ENCODE data around the gene RNF157.
A peak's percentile ranks its signal among the peaks of the same experiment; 100 is the strongest.
"Not testable (repeated sequence)": the region's sequence is repeated elsewhere in the genome, so short reads cannot be mapped to it uniquely, and the experiment has no call there.

Gene RNF157

DNA sequence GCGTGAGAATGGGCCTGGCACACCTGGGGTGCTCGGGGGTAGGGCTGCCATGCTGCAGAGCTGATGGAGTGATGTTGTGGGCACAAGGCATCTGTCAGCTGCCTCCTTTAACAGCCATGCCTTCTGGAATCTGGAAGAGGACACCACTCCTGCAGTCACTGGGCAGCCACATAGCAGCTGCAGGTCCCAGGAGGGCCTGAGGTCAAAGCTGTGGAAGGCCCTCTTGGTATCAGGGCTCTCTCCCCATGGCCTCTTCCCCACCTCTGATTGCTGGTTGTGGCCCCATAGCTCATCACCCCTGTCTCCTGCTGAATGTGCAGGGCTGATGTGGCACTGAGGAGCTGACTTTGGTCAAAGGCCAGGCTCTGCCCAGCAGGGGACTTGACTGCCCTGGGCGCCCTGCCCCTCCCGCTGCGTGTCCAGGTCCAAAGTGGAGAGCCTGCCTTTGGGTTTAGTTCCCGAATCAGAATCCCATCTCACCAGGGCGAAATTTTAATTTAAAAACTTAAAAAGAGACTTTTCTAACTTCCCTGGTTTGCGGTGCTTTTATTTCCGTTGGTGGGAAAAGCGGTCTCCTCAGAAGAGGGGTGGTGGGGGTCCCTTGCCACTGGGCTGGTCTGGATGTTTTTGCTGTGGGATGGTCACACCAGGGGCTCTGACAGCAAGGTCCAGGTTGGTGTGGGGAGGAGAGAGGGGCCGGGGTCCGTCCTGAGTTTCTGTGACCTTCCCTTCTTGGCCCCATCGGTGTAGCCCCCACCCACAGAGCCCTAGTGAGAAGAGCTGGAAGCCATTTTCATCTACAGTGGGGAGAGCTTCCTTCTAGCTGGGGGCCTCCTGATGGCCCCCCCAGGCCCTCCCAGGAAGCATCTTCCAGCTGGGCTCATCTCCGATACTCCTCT, 30.7 kb upstream of the RNF157 start:
- DNase-seq (ENCODE audit: low read depth) = no peak

DNA sequence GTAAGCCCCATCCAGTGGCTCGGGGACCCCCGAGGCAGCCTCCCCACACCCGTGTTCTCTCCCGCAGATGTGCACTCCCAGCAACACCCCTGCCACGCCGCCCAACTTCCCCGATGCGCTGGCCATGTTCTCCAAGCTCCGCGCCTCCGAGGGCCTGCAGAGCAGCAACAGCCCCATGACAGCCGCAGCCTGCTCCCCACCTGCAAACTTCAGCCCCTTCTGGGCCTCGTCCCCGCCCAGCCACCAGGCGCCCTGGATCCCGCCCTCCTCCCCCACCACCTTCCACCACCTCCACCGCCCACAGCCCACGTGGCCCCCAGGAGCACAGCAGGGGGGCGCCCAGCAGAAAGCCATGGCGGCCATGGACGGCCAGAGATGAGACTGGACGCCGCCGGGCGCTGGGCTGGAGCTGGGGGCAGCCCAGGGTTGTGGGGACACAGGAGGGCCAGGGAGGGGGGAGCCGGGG, 29.9 kb upstream of the RNF157 start:
- DNase-seq (ENCODE audit: low read depth) = no peak

DNA sequence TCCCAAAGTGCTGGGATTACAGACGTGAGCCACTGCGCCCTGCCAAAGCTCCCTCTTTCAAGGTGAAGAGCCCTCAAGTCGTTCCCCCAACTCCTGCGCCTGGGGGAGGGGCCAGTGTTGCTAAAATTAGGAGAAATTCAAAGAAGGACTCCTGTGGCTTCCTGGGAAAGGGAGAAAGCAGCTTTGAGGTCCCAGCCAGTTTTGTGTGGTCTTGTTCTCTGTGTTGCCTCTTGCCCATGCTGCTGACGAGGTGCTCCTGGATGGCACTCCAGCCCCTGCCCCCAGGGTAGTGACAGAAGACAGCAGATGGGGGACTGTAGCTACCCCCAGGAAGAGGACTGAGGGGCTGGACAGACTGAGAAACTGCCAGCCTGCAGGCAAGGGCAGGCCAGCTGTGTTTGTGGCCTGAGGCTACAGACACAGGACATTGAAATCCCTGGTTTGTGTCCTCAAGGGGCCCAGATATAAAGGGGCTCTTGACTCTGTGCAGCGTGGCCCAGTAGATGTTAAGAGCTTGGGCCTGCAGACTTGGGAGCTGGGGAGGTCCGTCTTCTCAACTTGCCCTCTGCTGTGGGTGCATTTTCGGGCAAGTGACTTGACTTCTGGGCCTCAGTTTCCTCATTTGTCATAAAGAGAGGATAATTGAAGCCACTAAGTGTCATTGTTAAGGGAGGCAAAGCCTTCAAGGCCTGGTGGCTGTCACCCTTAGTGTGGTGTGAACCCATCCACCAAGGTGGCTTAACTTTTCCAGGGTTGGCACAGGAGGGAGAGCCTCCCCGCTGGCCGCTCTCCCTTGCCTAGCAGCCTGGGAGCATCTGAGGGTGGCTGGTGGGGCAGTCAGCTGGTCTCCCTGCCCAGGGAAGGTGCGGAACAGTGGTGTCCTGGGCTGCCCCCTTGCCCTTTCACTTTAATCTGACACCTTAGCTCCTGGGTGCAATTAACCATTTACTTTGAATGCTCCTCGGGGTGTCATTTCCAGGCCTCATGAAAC, 29.0 kb upstream of the RNF157 start:
- no peak for DNase-seq (ENCODE audit: low read depth)

DNA sequence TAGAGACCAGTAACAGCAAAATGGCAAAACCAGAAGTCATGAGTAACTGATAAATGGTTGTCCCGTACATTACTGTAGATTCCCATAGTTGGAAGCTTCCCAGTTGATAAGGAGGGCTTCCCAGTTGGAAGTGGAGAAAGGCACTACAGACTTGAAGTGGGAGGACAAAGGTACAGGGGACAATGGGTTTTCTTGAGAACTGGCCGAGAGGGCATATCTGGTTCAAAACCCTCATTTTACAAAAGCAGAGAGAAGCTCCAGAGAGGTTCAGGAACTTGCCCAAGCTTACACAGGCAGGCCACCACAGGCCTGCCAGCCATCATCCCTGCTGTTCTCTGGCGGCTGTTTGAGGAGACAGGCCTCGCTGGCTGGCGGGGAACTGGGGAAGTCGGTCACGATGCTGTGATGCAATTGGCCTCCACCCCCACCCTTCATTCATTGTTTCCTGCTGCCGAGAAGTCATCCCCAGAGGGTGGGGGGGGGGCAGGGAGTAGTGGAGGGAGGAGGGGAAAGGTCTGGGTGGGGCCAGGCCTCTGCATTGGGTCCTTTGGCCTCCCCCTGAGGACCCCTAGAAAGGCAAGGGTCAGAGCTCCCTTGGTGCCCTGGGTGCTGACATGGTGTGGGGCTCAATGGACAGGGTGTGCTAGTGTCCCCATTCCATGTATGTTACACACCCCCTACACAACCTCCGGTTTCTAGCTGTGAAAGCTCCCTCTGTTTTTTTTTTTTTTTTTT, 27.9 kb upstream of the RNF157 start:
- DNase-seq (ENCODE audit: low read depth) = peak; percentile 39

DNA sequence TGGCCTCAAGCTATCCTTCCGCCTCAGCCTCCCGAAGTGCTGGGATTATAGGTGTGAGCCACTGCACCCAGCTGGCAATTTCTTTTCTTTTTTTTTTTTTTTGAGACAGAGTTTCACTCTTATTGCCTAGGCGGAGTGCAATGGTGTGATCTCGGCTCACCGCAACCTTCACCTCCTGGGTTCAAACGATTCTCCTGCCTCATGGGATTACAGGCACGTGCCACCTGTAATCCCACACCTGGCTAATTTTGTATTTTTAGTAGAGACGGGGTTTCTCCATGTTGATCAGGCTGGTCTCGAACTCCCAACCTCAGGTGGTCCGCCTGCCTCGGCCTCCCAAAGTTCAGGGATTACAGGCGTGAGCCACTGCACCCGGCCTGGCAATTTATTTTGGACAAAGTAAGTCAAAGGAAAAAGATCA, 27.3 kb upstream of the RNF157 start:
- not testable (repeated sequence) for DNase-seq (ENCODE audit: low read depth)

DNA sequence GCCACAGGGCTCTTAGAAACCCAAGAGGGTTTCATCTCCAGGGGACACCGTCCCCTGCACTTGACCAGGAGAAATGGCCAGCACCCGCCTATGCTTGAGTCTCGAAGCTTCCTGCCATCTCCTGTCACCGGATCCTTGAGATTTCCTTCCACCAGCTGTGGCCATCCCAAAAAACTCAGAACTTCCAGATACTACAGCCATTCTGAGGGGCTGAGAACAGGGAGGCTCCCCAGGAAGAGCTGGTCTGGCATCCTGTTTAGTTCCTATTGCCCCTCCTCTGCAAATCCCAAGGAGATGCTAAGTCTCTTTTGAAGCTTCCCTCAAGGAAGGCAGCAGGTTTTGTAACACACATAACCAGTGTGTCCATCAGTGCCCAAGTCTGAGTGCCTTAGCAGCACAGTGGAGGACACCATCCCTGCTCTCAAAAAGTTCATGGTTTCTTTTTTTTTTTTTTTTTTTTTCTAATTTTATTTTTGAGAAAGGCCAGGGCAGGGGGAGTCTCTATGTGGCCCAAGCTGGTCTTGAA, 26.8 kb upstream of the RNF157 start:
- DNase-seq (ENCODE audit: low read depth) = no peak

DNA sequence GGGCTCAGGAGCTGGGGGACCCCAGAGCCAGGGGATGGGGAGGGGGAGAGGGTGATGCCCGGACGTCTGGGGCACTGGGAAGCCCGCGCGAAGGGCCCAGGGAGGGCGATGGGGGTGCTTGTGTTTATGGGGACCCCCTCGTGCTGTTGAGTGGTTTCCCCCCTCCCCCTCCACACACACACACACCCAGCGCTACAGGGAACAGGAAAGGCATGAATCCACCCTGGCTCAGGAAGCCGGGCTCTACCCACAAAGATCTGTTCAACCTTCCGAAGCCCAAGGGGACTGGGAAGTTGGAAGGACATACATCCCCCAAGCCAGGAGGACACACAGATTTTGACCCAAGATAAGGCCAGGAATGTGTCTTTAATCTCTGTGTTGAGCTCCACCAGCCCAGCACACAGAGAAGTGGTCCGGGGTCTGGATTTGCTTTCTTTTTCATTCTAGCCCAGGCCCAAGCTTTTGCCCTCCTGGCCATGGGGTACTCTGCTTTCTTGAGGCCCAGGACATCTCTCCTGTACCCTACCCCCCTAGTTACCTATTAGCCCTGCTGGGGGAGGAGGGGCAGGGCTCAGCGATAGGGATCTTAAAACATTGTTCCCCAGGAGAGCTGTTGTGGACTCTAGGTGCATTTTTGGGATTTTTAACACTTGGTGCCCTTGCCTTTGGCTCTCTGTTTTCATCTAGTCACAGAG, 26.1 kb upstream of the RNF157 start:
- DNase-seq (ENCODE audit: low read depth) = no peak

DNA sequence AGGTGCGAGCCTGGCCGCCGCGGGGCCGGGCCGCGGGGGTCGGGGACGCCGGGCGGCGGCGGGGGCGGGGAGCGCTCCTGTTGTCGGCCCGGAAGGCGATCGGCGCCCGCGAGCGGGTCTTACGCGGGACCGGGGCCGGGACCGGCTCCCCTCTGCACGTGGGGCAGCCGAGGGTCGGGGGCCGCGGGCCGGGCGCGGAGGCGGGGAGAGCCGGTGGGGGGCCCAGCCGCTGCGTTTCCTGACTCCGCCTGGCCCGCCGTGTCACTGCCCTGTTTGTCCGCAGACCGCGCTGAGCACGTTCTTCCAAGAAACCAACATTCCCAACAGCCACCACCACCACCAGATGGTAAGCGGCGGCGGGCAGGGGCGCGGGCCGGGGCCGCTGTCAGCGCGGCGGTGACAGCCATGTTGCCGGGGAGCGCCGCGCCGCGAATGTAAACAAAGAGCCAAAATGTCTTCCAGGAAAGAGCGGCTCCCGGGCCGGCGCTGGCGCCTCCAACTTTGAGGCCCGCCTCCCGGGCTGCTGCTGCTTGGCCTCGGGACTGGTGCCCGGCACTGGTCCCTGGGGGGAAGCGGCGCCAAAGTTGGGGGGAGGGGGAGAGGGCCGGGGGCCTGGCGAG, 25.4 kb upstream of the RNF157 start:
- peak; percentile 36 for DNase-seq (ENCODE audit: low read depth)

DNA sequence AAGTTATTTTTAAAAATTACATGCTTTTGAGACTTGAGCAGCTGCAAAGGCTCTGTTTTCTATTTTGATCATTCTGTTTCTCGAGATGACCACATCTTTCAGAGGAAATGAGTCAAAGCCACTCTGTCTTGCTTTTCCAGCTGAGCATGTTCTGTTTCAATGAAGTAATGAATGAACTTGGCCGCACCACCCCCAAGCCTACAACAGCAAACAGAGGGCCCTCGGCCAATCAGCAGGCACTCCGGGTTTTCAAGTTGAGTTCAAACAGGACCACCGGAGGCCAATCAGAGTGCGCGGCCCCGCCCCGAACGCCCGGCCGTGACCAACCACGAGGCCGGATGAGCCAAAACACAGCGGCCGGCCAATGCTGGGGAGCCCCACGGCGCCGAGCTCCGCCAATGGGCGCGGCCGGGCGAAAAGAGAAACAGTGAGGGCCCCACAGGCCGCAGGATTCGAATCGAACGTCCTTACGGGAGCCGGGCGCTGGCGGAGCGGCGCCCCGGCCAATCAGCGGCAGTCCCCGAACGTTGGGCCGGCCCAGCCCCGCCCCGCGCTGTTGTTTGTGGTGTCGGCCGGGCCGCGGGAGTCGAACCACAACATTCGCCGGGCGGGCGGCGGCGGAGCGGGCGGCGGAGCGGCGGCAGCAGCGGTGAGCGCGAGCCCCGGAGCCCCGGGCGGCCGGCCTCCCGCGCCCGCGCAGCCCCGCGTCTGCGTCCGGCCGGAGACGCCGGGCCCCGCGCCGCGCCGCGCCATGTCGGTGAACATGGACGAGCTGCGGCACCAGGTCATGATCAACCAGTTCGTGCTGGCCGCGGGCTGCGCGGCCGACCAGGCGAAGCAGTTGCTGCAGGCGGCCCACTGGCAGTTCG, 24.7 kb upstream of the RNF157 start, which contains the start of gene UBALD2:
UBALD2 (plus strand) TSS at position 594 of the 869 bp plus-strand sequence; CDS start at position 752, 158 bp downstream.
- peak; percentile 98 for DNase-seq (ENCODE audit: low read depth)

DNA sequence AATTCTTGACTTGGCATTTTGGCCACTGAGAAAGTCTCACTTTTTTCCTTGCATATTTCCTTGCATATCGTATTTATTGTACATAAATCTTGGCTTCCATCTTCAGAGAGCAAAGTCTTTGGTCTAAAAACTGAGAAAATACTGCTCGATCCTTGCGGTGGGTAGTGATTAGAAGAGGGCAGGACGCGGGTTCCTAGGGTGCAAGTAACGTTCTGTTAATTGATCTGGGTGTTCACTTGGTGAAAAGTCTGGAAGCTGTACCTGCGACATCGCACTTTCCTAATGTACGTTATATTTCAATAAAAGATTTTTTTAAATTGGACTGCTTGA, 24.1 kb upstream of the RNF157 start:
- DNase-seq (ENCODE audit: low read depth) = no peak

DNA sequence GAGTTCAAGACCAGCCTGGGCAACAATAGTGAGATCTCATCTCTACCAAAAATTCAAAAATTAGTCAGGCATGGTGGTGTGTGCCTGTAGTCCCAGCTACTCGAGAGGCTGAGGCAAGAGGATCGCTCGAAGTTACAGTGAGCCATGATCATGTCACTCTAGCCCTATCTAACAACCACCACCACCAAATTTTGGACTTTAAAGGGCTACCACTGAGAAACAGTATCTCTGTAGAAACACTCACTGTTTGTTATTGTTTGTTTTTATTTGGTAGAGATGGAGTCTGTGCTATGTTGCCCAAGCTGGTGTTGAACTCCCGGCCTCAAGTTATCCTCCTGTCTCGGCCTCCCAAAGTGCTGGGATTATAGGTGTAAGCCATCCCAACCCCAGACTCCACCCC, 23.6 kb upstream of the RNF157 start:
- no peak for DNase-seq (ENCODE audit: low read depth)

DNA sequence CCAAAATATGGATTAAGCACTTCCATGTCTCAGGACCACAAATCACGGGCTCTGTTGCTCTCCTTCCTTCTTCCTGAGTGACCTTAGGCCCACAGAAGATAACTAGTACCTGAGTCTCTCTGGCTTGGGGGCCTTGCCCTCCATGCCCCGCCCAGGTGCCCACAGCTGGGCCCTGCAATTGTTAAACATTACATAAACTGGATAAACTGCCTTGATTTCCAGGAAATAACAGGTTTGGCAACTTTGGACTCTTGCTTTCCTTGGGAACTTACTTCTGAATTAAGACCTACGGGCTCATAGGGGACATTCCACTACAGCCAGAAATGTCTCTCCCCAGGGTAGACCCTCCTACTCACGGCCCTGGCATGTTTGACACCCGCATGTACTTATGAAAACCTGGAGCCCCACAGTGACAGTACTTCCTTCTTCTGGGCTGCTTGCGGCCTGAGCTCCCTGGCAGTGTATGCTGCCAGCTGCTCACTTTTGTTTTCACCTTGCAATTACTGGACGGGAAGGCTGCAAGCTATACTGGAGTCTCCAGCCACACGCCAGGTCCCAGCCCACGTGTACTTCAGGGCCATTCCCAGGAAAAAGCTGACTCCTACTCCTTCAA, 22.5 kb upstream of the RNF157 start:
- no peak for DNase-seq (ENCODE audit: low read depth)

DNA sequence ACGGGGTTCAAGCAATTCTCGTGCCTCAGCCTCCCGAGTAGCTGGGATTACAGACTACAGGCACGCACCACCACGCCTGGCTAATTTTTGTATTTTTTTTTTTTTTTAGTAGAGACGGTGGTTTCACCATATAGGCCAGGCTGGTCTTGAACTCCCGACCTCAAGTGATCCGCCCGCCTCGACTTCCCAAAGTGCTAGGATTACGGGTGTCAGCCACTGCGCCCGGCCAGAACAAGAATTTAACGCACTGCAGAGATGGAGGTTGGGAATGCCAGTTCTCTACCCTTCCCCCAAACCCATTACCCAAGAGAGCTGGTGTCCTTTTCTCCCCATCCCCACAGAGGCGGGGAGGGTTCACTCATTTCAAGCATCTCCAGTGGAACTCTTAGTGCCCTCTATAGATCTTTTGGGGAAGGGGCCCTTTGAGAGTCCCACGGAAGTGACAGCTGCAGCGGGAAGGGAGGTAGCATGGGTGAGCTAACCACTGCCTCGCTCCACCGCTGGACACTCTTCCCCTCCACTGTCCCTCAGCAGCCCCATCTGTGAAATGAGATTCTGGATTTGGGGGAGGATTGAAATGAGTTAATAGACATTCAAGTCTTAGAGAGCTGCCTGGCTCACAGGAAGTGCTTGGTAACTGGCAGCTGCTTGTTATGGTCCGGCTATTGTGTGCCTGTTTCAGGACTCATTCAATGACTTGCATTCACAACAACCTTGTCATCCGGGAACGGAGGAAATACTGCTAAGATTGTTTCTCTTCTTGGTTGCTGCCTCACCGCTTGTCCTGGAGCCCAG, 21.3 kb upstream of the RNF157 start:
- no peak for DNase-seq (ENCODE audit: low read depth)

DNA sequence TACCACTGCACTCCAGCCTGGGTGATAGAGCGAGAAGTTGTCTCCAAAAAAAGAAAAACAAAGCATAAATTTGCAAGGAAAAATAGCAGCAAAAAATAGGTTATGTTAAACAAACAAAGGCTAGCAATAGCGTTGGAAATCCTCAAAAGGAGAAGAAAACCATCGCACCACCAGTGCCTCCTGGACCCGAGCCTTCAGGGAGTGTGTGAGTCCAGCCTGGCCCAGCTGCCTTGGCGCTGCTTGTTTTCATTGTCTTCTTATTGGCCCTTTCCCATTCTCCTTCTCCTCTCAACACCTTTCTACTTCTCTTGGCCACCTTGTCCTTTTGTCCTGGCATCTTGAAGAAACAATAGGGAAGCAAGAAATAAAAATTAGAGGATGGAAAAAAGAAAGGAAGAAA, 20.4 kb upstream of the RNF157 start:
- no peak for DNase-seq (ENCODE audit: low read depth)

DNA sequence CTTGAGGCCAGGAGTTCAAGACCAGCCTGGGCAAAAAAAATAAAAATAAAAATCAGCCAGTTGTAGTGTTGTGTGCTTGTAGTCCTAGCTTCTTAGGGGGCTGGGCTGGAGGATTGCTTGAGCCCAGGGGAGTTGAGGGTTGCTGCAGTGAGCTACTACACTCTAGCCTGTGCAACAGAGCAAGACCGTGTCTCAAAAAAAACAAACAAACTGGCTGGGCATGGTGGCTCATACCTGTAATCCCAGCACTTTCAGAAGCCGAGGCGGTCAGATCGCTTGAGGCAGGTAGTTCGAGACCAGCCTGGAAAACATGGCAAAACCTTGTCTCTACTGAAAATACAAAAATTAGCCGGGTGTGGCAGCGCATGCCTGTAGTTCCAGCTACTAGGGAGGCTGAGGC, 19.9 kb upstream of the RNF157 start:
- no peak for DNase-seq (ENCODE audit: low read depth)

DNA sequence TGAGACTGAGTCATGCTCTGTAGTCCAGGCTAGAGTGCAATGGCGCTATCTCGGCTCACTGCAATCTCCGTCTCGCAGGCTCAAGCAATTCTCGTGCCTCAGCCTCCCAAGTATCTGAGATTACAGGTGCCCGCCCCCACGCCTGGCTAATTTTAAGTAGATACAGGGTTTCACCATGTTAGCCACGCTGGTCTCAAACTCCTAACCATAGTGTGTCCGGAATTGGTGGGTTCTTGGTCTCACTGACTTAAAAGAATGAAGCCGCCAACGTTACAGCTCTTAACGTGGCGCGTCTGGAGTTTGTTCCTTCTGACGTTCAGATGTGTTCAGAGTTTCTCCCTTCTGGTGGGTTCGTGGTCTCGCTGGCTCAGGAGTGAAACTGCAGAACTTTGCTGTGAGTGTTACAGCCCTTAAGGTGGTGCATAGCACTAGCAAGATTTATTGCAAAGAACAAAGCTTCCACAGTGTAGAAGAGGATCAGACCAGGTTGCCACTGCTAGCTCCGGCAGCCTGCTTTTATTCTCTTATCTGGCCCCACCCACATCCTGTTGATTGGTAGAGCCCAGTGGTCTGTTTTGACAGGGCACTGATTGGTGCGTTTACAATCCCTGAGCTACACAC, 16.2 kb upstream of the RNF157 start:
- not testable (repeated sequence) for DNase-seq (ENCODE audit: low read depth)

DNA sequence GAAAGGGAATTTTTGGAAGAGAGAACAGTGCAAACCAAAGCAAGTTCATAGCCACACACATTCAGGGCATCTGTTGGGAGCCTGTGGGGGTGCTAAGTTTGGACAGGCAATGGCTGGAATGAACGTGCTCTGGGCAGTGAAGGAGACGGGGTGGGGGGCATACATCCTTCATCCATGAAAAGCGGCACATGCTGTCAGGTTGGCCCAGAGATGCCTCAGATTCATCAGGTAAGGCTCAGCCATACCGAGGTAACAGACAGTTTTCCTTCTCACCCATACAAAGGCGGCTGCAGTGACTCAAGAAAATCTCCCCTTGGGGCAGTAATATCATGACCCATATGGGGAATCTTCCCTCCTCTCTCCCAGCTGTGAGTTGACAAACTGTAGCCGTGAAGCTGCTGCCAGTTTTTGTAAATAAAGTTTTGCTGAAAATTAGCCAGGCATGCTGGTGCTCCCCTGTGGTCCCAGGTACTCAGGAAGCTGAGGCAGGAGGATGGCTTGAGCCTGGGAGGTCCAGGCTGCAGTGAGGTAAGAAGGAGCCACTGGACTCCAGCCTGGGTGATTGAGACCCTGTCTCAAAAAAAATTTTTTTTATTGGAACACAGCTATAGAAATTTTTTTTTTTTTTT, 15.6 kb upstream of the RNF157 start:
- no peak for DNase-seq (ENCODE audit: low read depth)

Measured in activated gamma-delta T cell treated with anti-CD3 and anti-CD28 coated beads, Interleukin-2, amount 50 U/mL, for 16 hours (primary cell).